Measurements from ENCODE around the gene SERPINE2. TPM values are rescaled to one million over a fixed set of nuclear protein-coding genes. Genes with fewer than 3 reads are reported as not detected.

The SERPINE2 gene
- total RNA-seq, 1 donor from 2014 or later = 95.3 TPM

- H3K4me3 ChIP-seq (ENCODE audit: low read depth, low read length) = no peak overlapping the region
- no peaks in the 10 kb centered on the region for H3K27me3 ChIP-seq (ENCODE audit: control insufficient read depth, insufficient read depth, low read length)
- peak; percentile 18 for FAIRE-seq
- peaks cover 5% of the 10 kb centered on the region for H3K36me3 ChIP-seq (ENCODE audit: control insufficient read depth, insufficient read depth, low read length)
- no peak for DNase-seq (ENCODE audit: low read depth)
- TF ChIP-seq CTCF (IDR thresholded peaks at IDR 0.05; ENCODE audit: insufficient read depth, low read length, severe bottlenecking) = no peak
Measured at GRCh38 chr2:224030786-224031185, 8.3 kb downstream of the SERPINE2 start.

GRCh38 chr2:224029876-224030275 is 9.2 kb downstream of the SERPINE2 start:
- Histone ChIP-seq H3K27me3 (ENCODE audit: control insufficient read depth, insufficient read depth, low read length) (no peaks in the 10 kb centered on the region), H3K36me3 (ENCODE audit: control insufficient read depth, insufficient read depth, low read length) (peaks cover 5% of the 10 kb centered on the region), H3K4me3 (ENCODE audit: low read depth, low read length) (no peak overlapping the region)
- FAIRE-seq (no peak), DNase-seq (ENCODE audit: low read depth) (peak; percentile 83)
- no peak for TF ChIP-seq CTCF (IDR thresholded peaks at IDR 0.05; ENCODE audit: insufficient read depth, low read length, severe bottlenecking)

DNA sequence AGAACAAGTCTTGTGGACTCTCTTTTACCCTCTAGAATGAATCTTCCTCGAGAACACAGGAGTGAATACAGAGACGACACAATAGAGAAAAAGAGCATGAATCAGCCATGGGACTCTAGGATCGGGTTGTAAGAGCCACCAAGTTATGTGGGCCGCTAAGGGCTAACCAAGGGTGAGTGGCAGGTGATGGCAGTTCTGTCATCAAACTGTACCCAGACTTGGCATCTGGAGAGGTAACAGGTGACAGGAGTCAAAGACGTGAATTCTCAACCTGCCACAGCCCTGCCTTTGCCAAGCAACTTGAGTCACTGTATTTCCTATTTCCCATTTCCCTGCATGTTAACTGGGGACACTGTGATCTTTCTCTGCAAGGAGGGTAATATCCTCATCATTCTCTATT is 11.2 kb downstream of the SERPINE2 start:
- DNase-seq (ENCODE audit: low read depth) = no peak
- no peak for FAIRE-seq
- H3K36me3 ChIP-seq (ENCODE audit: control insufficient read depth, insufficient read depth, low read length) = peaks cover 5% of the 10 kb centered on the region
- H3K4me3 ChIP-seq (ENCODE audit: low read depth, low read length) = no peak overlapping the region
- TF ChIP-seq CTCF (IDR thresholded peaks at IDR 0.05; ENCODE audit: insufficient read depth, low read length, severe bottlenecking) = no peak
- no peaks in the 10 kb centered on the region for H3K27me3 ChIP-seq (ENCODE audit: control insufficient read depth, insufficient read depth, low read length)

- Histone ChIP-seq H3K27me3 (ENCODE audit: control insufficient read depth, insufficient read depth, low read length) (no peaks in the 10 kb centered on the region), H3K4me3 (ENCODE audit: low read depth, low read length) (no peak overlapping the region), H3K36me3 (ENCODE audit: control insufficient read depth, insufficient read depth, low read length) (peaks cover 5% of the 10 kb centered on the region)
- no peak for TF ChIP-seq CTCF (IDR thresholded peaks at IDR 0.05; ENCODE audit: insufficient read depth, low read length, severe bottlenecking)
- DNase-seq (ENCODE audit: low read depth) (no peak), FAIRE-seq (no peak)
Measured at GRCh38 chr2:224027070-224027469, 12.0 kb downstream of the SERPINE2 start.

DNA sequence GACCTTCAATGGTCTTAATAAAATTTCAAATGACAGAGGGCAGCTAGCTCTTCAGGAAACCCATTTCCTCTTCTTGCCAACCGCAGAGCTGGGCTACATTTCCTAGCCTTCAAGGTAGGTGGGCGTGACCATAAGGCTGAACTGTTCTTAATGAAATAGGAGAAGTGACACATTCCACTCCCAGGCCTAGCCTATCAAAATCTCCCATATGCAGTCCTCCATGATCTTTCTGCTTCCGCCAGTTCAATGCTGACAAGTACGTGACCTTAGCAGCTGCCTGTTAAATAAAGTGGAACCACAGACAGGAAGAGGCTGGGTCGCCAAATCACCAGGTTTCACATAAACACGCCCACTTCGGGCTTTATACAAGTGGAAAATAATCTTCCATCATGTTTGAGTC is 13.2 kb downstream of the SERPINE2 start:
- Histone ChIP-seq H3K27me3 (ENCODE audit: control insufficient read depth, insufficient read depth, low read length) (no peaks in the 10 kb centered on the region), H3K4me3 (ENCODE audit: low read depth, low read length) (no peak overlapping the region), H3K36me3 (ENCODE audit: control insufficient read depth, insufficient read depth, low read length) (peaks cover 1% of the 10 kb centered on the region)
- DNase-seq (ENCODE audit: low read depth) = no peak
- no peak for FAIRE-seq
- TF ChIP-seq CTCF (IDR thresholded peaks at IDR 0.05; ENCODE audit: insufficient read depth, low read length, severe bottlenecking) = no peak

GRCh38 chr2:224024270-224024669 is 14.8 kb downstream of the SERPINE2 start:
- Histone ChIP-seq H3K36me3 (ENCODE audit: control insufficient read depth, insufficient read depth, low read length) (no peaks in the 10 kb centered on the region), H3K27me3 (ENCODE audit: control insufficient read depth, insufficient read depth, low read length) (no peaks in the 10 kb centered on the region), H3K4me3 (ENCODE audit: low read depth, low read length) (no peak overlapping the region)
- no peak for DNase-seq (ENCODE audit: low read depth)
- TF ChIP-seq CTCF (IDR thresholded peaks at IDR 0.05; ENCODE audit: insufficient read depth, low read length, severe bottlenecking) = no peak
- FAIRE-seq = no peak

All from bronchial epithelial cell (primary cell).